Activated naive CD8-positive, alpha-beta T cell treated with anti-CD3 and anti-CD28 coated beads, Interleukin-2, amount 10 ng/mL, durations not matched to agents 7 days and 5 days (primary cell): ENCODE data around the gene RAB40B. TPM values are rescaled to one million over a fixed set of nuclear protein-coding genes. Genes with fewer than 3 reads are reported as not detected.

Experiments used
- ATAC-seq: fragments of 150-1000 bp; cut with Tn5 transposase; one replicate; pipeline ENCODE4 v1.10.0; 2021; ENCODE audit warnings: low read depth, moderate library complexity
- POLR2A ChIA-PET: fragments of 350-600 bp; sonication (Branson Sonifier 250); formaldehyde crosslinking; loops from one replicate; lab custom pipeline; 2021; ENCODE audit warnings: antibody characterized with exemption; lab: Charles Lee
- DNase-seq: peaks from one replicate; pipeline ENCODE4 v3.0.0; 2021
- H3K27ac Mint-ChIP-seq: one replicate; pipeline ENCODE4 v1.8.0; 2022; ENCODE audit warnings: mild to moderate bottlenecking, mixed read lengths
- H3K27me3 Mint-ChIP-seq: one replicate; pipeline ENCODE4 v1.8.0; 2022; ENCODE audit warnings: mild to moderate bottlenecking, moderate library complexity, mixed read lengths
- H3K36me3 Mint-ChIP-seq: one replicate; pipeline ENCODE4 v1.8.0; 2021; ENCODE audit warnings: mild to moderate bottlenecking, mixed read lengths
- H3K4me1 Mint-ChIP-seq: one replicate; pipeline ENCODE4 v1.8.0; 2021; ENCODE audit warnings: mixed read lengths
- H3K4me3 Mint-ChIP-seq: one replicate; pipeline ENCODE4 v1.8.0; 2022; ENCODE audit warnings: mild to moderate bottlenecking, moderate library complexity, mixed read lengths
- H3K9me3 Mint-ChIP-seq: one replicate; pipeline ENCODE4 v1.8.0; 2021; ENCODE audit warnings: mixed read lengths
- total RNA-seq, 2 experiments: library from RNA; stranded (reverse); gene quantifications; one replicate each; pipeline ENCODE4 v1.2.3, GENCODE V29; 2021

RAB40B gene
- total RNA-seq, 2 experiments from 2014 or later = 3.3 to 3.5 TPM

DNA sequence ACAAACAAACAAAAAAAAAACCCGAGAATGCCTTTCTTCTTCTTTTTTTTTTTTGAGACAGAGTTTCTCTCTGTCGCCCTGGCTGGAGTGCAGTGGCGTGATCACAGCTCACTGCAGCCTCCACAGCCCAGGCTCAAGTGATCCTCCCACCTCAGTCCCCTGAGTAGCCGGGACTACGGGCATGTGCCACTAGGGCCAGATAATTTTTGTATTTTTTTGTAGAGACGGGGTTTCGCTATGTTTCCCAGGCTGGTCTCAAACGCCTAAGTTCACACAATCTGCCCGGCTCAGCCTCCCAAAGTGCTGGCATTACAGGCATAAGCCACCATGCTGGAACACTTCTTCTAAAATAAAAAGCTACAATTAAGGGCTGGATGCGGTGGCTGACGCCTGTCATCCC lies 33.3 kb downstream of the RAB40B start:
- no peaks in the 10 kb centered on the region for H3K9me3 Mint-ChIP-seq
- ATAC-seq = no peak
- H3K27me3 Mint-ChIP-seq = no peaks in the 10 kb centered on the region

DNA sequence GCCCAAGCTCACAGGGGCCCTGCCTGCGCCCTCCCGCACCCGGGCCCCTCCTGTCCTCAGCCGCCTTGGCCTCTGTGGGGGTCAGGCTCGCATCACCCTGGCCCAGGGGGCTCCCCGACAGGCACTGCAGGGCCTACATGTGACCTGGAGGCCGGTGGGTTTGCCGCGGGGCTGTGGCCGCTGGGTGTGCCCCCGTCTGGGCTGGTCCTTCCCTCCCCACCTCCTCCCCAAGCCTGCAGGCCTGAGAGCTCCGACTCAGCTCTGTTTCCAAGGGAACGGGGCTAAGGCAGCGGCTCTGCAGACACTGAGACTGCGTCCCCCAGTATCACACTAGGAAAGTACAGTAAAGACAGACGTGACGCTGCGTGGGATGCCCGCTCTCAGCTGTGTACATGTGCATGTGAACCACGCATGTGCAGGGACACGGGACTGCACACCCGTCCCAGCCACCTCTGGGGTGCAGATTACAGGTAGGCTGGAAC lies 33.8 kb downstream of the RAB40B start:
- DNase-seq (no peak), ATAC-seq (no peak)
- H3K4me3 Mint-ChIP-seq = no peak overlapping the region
- no peaks in the 10 kb centered on the region for H3K36me3 Mint-ChIP-seq
- H3K9me3 Mint-ChIP-seq = no peaks in the 10 kb centered on the region
- POLR2A ChIA-PET = no interaction called here
- no peak overlapping the region for H3K27ac Mint-ChIP-seq
- peaks cover 4% of the 10 kb centered on the region for H3K4me1 Mint-ChIP-seq
- no peaks in the 10 kb centered on the region for H3K27me3 Mint-ChIP-seq

More for the DNA sequence above, 33.3 kb downstream of the RAB40B start:
- Mint-ChIP-seq H3K36me3 (no peaks in the 10 kb centered on the region), H3K27ac (no peak overlapping the region), H3K4me3 (no peak overlapping the region), H3K4me1 (peaks cover 4% of the 10 kb centered on the region)
- POLR2A ChIA-PET = no interaction called here
- DNase-seq = no peak

DNA sequence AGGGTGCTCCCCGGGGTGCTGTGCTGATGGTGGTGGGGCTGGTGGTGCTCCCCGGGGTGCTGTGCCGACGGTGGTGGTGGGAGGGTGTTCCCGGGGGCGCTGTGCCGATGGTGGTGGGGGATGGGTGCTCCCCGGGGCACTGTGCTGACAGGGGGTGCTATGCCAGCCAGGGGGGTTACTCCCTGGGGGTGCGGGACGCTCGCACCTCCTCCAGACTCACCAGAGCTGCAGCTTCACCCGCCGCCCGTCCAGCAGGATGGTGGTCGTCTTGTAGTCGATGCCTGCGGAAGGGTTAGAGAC lies 34.3 kb downstream of the RAB40B start:
- POLR2A ChIA-PET = no interaction called here
- H3K27me3 Mint-ChIP-seq = no peaks in the 10 kb centered on the region

DNA sequence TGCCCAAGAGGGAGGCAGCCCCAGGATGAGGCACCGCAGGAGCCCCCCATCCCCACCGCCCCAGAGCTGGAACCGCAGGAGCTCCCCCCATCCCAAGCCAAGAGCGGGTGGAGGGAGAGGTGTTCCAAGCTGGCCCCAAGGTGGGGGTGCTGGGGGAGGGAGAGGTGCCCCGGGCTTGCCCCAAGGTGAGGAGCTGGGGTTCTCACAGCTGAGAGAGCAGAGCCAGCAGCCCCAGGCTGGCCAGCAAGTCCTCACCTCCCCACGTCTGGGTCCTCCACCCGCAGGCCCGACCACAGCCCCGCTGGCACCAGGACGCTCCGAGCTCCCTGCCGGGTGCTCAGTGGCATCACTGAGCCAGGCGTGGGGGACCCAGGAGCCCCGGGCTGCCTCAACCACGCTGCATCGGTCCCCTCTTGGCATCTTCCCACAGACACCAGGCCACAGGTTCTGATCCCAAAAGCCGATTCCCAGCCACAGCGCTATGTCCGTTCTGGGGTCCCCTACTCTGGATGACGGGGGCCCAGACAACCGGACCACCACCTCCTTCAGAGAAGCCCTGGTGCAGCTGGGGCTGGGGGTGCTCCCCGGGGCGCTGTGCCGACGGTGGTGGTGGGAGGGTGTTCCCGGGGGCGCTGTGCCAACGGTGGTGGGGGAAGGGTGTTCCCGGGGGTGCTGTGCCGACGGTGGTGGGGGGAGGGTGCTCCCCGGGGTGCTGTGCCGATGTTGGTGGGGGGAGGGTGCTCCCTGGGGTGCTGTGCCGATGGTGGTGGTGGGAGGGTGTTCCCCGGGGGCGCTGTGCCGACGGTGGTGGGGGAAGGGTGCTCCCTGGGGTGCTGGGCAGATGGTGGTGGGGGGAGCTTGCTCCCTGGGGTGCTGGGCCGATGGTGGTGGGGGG lies 34.9 kb downstream of the RAB40B start:
- Mint-ChIP-seq H3K27ac (no peak overlapping the region), H3K36me3 (no peaks in the 10 kb centered on the region), H3K27me3 (no peaks in the 10 kb centered on the region), H3K4me1 (peaks cover 2% of the 10 kb centered on the region), H3K9me3 (no peaks in the 10 kb centered on the region), H3K4me3 (no peak overlapping the region)
- POLR2A ChIA-PET = no interaction called here
- DNase-seq (no peak), ATAC-seq (no peak)

More for the DNA sequence above, 34.3 kb downstream of the RAB40B start:
- Mint-ChIP-seq H3K4me3 (no peak overlapping the region), H3K4me1 (peaks cover 4% of the 10 kb centered on the region), H3K36me3 (no peaks in the 10 kb centered on the region), H3K27ac (no peak overlapping the region), H3K9me3 (no peaks in the 10 kb centered on the region)
- no peak for DNase-seq
- no peak for ATAC-seq

DNA sequence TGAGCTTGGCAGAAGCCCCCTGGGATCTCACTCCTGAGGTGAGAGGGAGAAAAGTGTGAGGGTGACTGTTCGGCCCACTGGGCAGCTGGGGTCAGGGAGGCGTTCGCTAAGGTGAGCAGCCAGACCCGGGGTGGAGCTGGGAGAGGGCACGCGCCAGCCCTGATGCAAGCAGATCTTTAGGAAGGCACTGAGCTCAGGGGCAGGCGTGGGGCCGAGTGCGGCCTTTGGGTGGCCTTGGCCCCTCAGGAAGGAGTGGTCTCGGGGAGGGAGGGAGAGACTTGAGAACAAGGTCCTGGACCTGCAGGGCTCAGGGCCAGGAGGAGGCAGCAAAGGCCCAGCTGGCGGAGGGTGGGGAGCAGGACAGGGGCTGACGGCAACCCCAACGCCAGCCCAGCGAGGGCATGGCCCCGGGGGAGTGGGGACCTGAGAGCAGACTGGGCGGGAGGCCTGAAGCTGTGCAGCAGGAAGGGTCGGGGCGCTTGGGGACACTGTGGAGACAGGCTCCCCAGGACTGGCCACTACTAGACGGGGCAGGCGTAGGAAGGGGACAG lies 35.7 kb downstream of the RAB40B start:
- Mint-ChIP-seq H3K9me3 (no peaks in the 10 kb centered on the region), H3K4me1 (no peaks in the 10 kb centered on the region), H3K27ac (no peak overlapping the region), H3K36me3 (no peaks in the 10 kb centered on the region), H3K4me3 (no peak overlapping the region), H3K27me3 (no peaks in the 10 kb centered on the region)
- ATAC-seq (no peak), DNase-seq (no peak)
- POLR2A ChIA-PET = no interaction called here

DNA sequence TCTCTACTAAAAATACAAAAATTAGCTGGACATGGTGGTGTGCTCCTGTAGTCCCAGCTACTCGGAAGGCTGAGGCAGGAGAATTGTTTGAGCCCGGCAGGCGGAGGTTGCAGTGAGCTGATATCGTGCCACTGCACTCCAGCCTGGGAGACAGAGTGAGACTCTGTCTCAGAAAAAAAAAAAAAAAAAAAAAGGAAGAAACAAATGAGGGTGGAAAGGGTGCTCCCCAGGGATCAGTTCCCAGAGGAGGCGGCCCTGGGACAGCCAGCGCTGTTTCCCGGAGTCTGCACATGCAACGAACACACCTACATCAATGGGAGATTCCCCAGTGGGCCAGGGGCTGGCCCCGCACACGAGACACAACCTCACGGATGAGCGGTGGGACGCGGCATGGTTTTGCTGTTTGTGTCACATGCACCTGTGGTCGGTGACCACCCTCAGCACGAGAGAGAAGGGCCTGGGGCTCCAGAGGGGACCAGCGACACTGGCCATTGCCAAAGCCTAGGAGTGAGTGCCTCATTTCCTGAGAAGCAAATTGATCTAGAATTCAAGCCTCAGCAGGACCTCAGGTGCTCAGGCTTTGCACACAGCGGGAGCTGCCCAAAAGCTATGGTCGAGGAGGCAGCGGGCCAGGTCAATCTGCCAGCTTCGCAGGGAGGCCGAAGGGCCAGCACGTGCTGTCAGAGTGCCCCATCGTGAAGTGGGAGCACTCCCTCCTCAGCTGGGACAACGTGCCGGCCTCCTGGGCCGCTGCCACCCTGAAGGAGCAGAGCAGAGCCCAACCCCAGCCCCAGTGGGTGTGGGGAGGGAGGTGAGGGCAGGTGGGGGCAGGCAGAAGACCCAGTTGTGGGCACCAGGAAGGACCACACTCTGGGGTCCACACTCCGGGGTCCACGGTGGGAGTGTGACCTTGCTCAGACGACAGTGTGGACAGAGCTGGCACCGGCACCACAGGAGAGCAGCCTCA lies 36.5 kb downstream of the RAB40B start:
- Mint-ChIP-seq H3K4me1 (no peaks in the 10 kb centered on the region), H3K4me3 (no peak overlapping the region), H3K36me3 (no peaks in the 10 kb centered on the region), H3K27me3 (no peaks in the 10 kb centered on the region), H3K9me3 (no peaks in the 10 kb centered on the region), H3K27ac (no peak overlapping the region)
- POLR2A ChIA-PET = no interaction called here
- DNase-seq (no peak), ATAC-seq (no peak)

DNA sequence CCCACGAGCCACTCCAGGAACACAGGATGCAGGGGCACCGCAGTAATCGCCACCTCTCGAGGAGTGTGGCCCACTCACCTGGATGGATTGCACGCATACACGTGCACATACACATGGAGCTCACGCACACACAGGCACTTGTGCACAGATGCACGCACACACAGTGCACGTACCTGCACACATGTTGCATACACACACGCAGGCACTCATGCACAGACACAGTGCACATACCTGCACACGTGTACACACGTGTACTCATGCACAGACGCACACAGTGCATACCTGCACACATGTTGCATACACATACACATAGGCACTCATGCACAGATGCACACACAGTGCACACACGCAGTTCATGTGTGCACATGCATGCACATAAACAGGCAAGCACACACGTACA lies 38.6 kb downstream of the RAB40B start:
- Mint-ChIP-seq H3K4me3 (no peak overlapping the region), H3K4me1 (no peaks in the 10 kb centered on the region), H3K27ac (no peak overlapping the region), H3K9me3 (no peaks in the 10 kb centered on the region), H3K27me3 (no peaks in the 10 kb centered on the region), H3K36me3 (no peaks in the 10 kb centered on the region)
- POLR2A ChIA-PET = no interaction called here
- ATAC-seq = no peak
- no peak for DNase-seq

DNA sequence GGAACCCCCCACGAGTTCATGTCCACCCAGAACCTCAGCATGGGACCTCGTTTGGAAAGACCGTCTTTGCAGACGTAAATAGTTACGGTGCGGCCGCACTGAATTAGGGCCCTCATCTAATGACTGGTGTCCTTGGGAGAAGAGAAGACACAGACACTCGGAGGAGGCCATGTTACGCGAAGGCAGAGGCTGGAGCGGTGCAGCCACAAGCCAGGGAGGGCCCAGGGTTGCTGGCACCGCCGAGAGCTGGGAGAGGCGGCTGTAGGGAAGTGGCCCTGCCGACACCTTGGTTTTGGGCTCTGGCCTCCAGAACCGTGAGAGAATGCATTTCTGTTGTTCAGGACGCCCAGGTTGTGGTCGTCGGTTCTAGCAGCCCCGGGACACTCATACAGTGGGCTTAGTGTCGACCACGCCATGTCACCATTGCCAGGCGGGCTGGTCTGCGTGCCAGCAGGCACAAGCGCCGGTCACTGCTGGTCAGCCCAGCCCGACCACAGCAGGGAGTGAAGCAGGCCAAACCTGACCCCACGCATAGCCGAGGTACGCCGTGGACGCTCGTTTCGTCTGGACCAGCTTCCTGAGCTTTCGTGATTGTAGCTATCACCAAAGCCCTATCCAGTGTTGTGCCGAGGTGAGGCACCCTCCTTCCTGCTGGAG lies 39.6 kb downstream of the RAB40B start:
- POLR2A ChIA-PET = no interaction called here
- no peaks in the 10 kb centered on the region for H3K36me3 Mint-ChIP-seq
- no peak for ATAC-seq

DNA sequence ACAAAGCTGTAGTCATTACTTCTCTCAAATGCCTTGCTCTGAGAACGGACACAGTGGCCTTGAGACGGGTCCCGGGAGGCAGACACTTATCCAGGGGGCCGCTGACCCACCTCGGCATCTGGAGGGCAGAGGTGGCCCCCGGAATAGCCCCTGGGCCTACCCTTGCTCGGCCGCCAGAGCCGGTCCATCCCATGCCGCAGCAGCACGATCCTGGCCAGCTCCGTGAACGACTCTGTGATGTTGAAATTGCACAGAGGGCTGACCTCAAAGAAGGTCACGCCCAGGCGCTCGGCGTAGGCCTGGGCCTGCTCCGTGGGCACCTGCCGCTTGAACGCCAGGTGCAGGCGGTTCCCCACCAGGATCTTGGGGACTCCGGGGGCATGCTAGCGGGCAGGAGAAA lies 40.2 kb downstream of the RAB40B start:
- no peak overlapping the region for H3K27ac Mint-ChIP-seq
- no peak overlapping the region for H3K4me3 Mint-ChIP-seq
- POLR2A ChIA-PET = no interaction called here

More for the DNA sequence above, 39.6 kb downstream of the RAB40B start:
- H3K4me1 Mint-ChIP-seq = no peaks in the 10 kb centered on the region
- no peaks in the 10 kb centered on the region for H3K9me3 Mint-ChIP-seq
- H3K27me3 Mint-ChIP-seq = no peaks in the 10 kb centered on the region
- no peak overlapping the region for H3K4me3 Mint-ChIP-seq
- DNase-seq = no peak
- H3K27ac Mint-ChIP-seq = no peak overlapping the region

DNA sequence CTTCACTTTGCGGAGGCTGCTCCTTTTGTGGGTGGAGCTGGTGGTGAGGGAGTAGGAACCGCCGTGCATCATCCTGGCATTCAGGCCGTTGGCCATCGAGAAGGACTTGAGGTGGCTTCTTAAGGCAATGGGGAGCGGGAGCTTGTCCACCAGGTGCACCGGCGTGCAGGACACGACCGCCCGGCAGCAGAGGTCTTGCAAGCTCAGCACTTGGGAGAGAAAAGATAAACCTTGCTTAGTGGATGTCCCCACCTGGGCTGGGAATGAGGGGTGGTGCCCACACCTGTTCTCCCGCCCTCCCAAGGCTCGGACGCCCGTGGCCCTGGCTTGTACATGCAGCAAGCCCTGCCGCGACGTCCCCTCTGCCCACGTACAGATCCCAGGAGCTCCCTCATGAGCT lies 40.6 kb downstream of the RAB40B start:
- Mint-ChIP-seq H3K27ac (no peak overlapping the region), H3K4me3 (no peak overlapping the region), H3K4me1 (no peaks in the 10 kb centered on the region), H3K27me3 (no peaks in the 10 kb centered on the region), H3K9me3 (no peaks in the 10 kb centered on the region), H3K36me3 (no peaks in the 10 kb centered on the region)
- no peak for DNase-seq
- no peak for ATAC-seq
- POLR2A ChIA-PET = no interaction called here

More for the DNA sequence above, 40.2 kb downstream of the RAB40B start:
- Mint-ChIP-seq H3K36me3 (no peaks in the 10 kb centered on the region), H3K27me3 (no peaks in the 10 kb centered on the region), H3K9me3 (no peaks in the 10 kb centered on the region), H3K4me1 (no peaks in the 10 kb centered on the region)
- ATAC-seq (no peak), DNase-seq (no peak)

DNA sequence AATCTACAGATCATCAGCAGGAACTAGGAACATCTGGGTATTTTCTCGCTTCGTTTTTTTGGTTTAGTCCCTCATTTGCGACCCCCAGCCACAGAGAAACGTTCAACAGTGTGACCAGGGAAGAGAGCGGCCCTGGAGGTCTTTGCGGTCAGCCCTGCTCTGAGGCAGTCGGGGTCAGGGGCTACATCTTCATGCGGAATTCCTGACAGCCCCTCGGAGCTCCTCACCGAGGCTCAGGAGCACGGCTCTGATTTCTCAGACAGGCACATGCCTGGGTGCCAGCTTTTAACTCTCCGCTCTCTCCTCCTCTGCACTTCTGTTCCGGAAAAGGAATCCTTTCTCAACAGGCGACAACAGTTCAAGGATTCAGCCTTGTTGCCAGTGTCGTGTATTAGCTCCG lies 42.2 kb downstream of the RAB40B start:
- H3K27ac Mint-ChIP-seq = no peak overlapping the region
- H3K4me3 Mint-ChIP-seq = no peak overlapping the region
- ATAC-seq (no peak), DNase-seq (no peak)
- POLR2A ChIA-PET = no interaction called here
- no peaks in the 10 kb centered on the region for H3K36me3 Mint-ChIP-seq
- H3K4me1 Mint-ChIP-seq = no peaks in the 10 kb centered on the region
- H3K27me3 Mint-ChIP-seq = no peaks in the 10 kb centered on the region
- H3K9me3 Mint-ChIP-seq = no peaks in the 10 kb centered on the region

DNA sequence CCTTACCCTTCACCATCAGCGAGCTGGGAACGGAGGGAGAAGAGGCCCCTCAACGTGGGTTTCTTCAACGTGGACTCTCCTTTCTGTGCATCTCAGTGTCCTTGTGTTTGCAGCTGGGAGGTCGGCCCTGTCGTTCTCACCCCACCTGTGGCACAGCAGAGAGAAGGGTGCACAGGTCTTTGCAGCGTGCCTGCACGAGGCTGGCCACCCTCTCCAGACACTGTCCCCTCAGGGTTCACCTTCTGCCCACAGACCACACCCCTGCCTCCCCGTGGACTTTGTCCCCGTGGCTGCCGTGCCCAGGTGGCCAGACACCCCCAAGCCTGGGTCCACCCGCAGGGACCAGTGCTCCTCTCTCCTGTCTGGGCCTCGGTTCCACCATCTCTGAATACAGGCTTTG lies 43.0 kb downstream of the RAB40B start:
- ATAC-seq (no peak), DNase-seq (no peak)
- Mint-ChIP-seq H3K4me1 (no peaks in the 10 kb centered on the region), H3K27me3 (no peaks in the 10 kb centered on the region), H3K9me3 (no peaks in the 10 kb centered on the region), H3K4me3 (no peak overlapping the region), H3K36me3 (no peaks in the 10 kb centered on the region), H3K27ac (no peak overlapping the region)
- POLR2A ChIA-PET = interaction anchor here (1.0 kb wide), 1 partner anchor 19 kb away, joined by 3 read pairs; no protein-coding TSS in a partner anchor

DNA sequence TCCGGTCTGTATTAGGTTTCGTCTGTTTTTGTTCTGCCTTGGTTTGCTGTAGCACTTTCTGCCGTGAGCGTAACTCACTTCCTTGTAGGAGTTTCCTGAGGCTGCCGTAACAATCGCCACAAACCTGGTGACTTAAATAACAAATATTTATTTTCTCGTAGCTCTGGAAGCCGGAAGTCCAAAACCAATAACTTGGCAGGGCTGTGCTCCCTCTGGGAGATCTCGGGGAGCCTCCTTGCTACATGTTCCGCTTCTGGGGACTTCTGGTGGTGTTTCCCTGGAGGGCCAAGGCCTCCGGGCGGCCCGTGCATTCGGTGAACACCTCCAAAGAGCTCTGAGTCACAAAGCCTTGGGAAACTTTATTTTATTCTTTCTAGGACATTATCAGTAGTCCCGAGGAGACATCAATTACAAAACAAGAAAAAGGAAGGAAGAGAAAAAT lies 43.4 kb downstream of the RAB40B start:
- POLR2A ChIA-PET = interaction anchor here (1.0 kb wide), 1 partner anchor 19 kb away, joined by 3 read pairs; no protein-coding TSS in a partner anchor
- no peak overlapping the region for H3K27ac Mint-ChIP-seq

More for the DNA sequence above, 43.4 kb downstream of the RAB40B start:
- H3K4me1 Mint-ChIP-seq = no peaks in the 10 kb centered on the region
- H3K9me3 Mint-ChIP-seq = no peaks in the 10 kb centered on the region
- ATAC-seq (no peak), DNase-seq (no peak)
- no peak overlapping the region for H3K4me3 Mint-ChIP-seq
- H3K36me3 Mint-ChIP-seq = no peaks in the 10 kb centered on the region
- H3K27me3 Mint-ChIP-seq = no peaks in the 10 kb centered on the region
